Muscle layer of duodenum (tissue), 2 donors: ENCODE measurements around the gene ABCG8.

Experiments used
- H3K27ac ChIP-seq: one replicate; pipeline ENCODE4 v1.7.0; 2013; ENCODE audit warnings: mild to moderate bottlenecking, low read length
- H3K27me3 ChIP-seq: one replicate; pipeline ENCODE4 v1.7.0; 2013; ENCODE audit warnings: low read depth, mild to moderate bottlenecking, control low read depth, low read length
- H3K36me3 ChIP-seq, 2 donors: one replicate each; pipeline ENCODE4 v1.7.0; 2013; ENCODE audit warnings: low read length in 2 of 2, control low read depth in 1 of 2, mild to moderate bottlenecking in 1 of 2; ENCODE audit not compliant: insufficient read depth in 2 of 2, control insufficient read depth in 1 of 2
- H3K4me1 ChIP-seq, 2 donors: one replicate each; pipeline ENCODE4 v1.7.0; 2013; ENCODE audit warnings: low read length in 2 of 2, mild to moderate bottlenecking in 2 of 2, control low read depth in 1 of 2, moderate library complexity in 1 of 2; ENCODE audit not compliant: insufficient read depth in 2 of 2, control insufficient read depth in 1 of 2
- H3K4me3 ChIP-seq, 2 donors: one replicate each; pipeline ENCODE4 v1.7.0; 2013; ENCODE audit warnings: low read length in 2 of 2, low read depth in 1 of 2, mild to moderate bottlenecking in 1 of 2
- H3K9me3 ChIP-seq, 2 donors: one replicate each; pipeline ENCODE4 v1.7.0; 2013; ENCODE audit warnings: low read length in 2 of 2, control low read depth in 1 of 2, mild to moderate bottlenecking in 1 of 2; ENCODE audit not compliant: control insufficient read depth in 1 of 2
- donor health status: healthy.

ABCG8 gene

DNA sequence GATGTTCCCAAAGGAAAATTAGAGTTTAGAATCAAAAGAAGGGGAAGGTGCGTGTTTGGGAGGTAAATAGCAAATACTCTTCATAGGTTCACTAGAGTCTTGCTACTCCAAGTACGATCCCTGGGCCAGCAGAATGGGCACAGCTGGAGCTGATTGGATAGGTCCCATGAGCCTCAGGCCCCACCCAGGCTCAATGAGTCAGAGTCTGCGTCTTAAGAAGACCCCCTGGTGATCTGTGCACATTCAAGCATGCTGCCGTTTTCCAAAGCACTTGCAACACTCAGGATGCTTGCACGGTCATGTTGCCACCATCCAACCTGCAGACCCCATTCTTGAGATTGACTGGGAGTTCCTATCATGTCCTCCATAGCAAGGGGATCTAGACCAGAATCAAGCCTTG is 40.5 kb downstream of the ABCG8 start:
- H3K27ac ChIP-seq: no peak overlapping the region
- H3K9me3 ChIP-seq: no peaks in the 10 kb centered on the region
- no peak overlapping the region for H3K4me3 ChIP-seq
- peaks cover 0 to 6% of the 10 kb centered on the region in 2 donors for H3K4me1 ChIP-seq
- H3K27me3 ChIP-seq: no peaks in the 10 kb centered on the region
- no peaks in the 10 kb centered on the region for H3K36me3 ChIP-seq

GRCh38 chr2:43880471-43880870 is 41.7 kb downstream of the ABCG8 start:
- Histone ChIP-seq H3K27me3 (no peaks in the 10 kb centered on the region), H3K4me1 (peaks cover 0 to 6% of the 10 kb centered on the region in 2 donors), H3K27ac (no peak overlapping the region), H3K36me3 (peaks cover 0 to 4% of the 10 kb centered on the region in 2 donors), H3K4me3 (no peak overlapping the region), H3K9me3 (no peaks in the 10 kb centered on the region)

- Histone ChIP-seq H3K27me3 (no peaks in the 10 kb centered on the region), H3K36me3 (peaks cover 0 to 9% of the 10 kb centered on the region in 2 donors), H3K4me1 (peaks cover 0 to 6% of the 10 kb centered on the region in 2 donors), H3K4me3 (no peak overlapping the region), H3K9me3 (no peaks in the 10 kb centered on the region), H3K27ac (no peak overlapping the region)
Observed at GRCh38 chr2:43880952-43881351, 42.2 kb downstream of the ABCG8 start.

- Histone ChIP-seq H3K4me3 (no peak overlapping the region), H3K27ac (no peak overlapping the region), H3K9me3 (no peaks in the 10 kb centered on the region), H3K4me1 (peaks cover 0 to 6% of the 10 kb centered on the region in 2 donors), H3K27me3 (no peaks in the 10 kb centered on the region), H3K36me3 (peaks cover 0 to 17% of the 10 kb centered on the region in 2 donors)
Observed at GRCh38 chr2:43882312-43882711, 43.5 kb downstream of the ABCG8 start.

GRCh38 chr2:43884689-43885088 is 45.9 kb downstream of the ABCG8 start:
- Histone ChIP-seq H3K36me3 (peaks cover 18 to 40% of the 10 kb centered on the region in 2 donors), H3K27me3 (no peaks in the 10 kb centered on the region), H3K9me3 (no peaks in the 10 kb centered on the region), H3K4me3 (no peak overlapping the region), H3K27ac (no peak overlapping the region), H3K4me1 (no peaks in the 10 kb centered on the region)

DNA sequence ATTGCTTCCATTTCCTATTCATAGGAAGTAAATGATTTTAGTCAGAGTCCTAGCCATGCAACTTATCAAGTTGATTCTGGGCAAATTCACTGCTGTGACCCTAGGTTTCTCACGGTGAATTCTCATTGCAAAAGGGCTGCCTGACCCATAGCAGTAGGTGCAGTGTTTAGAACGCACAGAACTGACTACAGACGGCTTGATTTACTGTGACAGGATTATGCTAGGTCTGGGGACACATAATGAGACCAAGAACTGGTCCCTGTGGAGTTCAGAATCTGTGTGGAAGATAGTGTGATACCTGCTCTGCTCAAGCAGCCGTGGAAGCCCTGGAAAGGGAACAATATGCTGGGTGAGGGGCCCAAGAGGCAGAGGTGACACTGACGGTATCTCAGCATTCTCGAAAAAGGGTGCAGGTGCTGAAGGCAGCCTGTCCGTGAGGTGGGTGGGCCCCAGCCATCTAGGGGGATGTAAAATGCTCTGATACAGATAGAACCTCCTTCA is 46.4 kb downstream of the ABCG8 start:
- Histone ChIP-seq H3K4me1 (no peaks in the 10 kb centered on the region), H3K27me3 (no peaks in the 10 kb centered on the region), H3K36me3 (peaks cover 21 to 45% of the 10 kb centered on the region in 2 donors), H3K9me3 (no peaks in the 10 kb centered on the region), H3K27ac (no peak overlapping the region), H3K4me3 (no peak overlapping the region)

- peaks cover 37 to 59% of the 10 kb centered on the region in 2 donors for H3K36me3 ChIP-seq
- no peak overlapping the region for H3K4me3 ChIP-seq
- no peaks in the 10 kb centered on the region for H3K27me3 ChIP-seq
Observed at GRCh38 chr2:43887176-43887575, 48.4 kb downstream of the ABCG8 start.

DNA sequence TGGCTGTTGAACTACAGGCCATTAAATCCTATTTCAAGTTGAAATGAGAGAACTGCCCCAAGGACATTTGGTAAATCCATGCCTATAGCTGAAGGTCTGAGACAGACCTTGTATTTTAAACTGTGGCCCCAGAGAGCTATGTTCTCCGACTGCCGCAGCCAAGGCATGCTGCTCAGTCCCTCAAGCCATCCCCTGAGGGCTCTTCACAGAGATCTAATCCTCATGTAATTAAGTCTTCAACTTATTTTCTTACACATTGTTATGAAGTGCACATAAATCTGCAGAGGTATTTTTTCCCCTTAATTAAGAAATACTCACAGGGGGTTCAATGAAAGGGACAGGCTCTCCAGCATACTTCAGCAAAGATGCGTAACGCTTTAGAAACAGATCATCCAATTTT is 50.6 kb downstream of the ABCG8 start:
- peaks cover 51 to 79% of the 10 kb centered on the region in 2 donors for H3K36me3 ChIP-seq

More at GRCh38 chr2:43887176-43887575, 48.4 kb downstream of the ABCG8 start:
- no peaks in the 10 kb centered on the region for H3K4me1 ChIP-seq
- no peak overlapping the region for H3K27ac ChIP-seq
- H3K9me3 ChIP-seq: no peaks in the 10 kb centered on the region

GRCh38 chr2:43890855-43891254 is 52.1 kb downstream of the ABCG8 start:
- Histone ChIP-seq H3K27ac (no peak overlapping the region), H3K9me3 (no peaks in the 10 kb centered on the region), H3K4me3 (no peak overlapping the region), H3K27me3 (no peaks in the 10 kb centered on the region), H3K36me3 (peaks cover 61 to 80% of the 10 kb centered on the region in 2 donors), H3K4me1 (no peaks in the 10 kb centered on the region)

More for the DNA sequence above, 50.6 kb downstream of the ABCG8 start:
- Histone ChIP-seq H3K27ac (no peak overlapping the region), H3K4me1 (no peaks in the 10 kb centered on the region), H3K4me3 (no peak overlapping the region), H3K9me3 (no peaks in the 10 kb centered on the region), H3K27me3 (no peaks in the 10 kb centered on the region)

DNA sequence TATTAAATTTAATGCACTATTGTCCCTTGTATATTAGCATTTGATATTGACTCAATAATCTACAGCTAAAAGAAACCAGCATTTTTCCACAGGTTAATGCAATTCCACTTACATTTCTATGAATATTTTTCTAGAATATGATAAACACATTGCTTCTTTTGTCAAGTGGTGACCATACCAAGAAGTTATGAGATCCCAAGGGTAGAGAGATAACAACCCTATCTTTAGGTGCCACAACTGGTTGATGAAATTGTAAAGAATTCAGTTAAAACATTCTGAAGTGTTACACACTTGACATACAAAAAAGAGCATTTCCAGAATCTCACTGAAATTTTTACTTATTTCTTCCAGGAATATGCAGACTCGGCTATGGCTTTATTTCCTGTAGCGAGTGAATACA is 56.0 kb downstream of the ABCG8 start:
- H3K4me1 ChIP-seq: no peaks in the 10 kb centered on the region
- no peaks in the 10 kb centered on the region for H3K9me3 ChIP-seq
- no peaks in the 10 kb centered on the region for H3K27me3 ChIP-seq
- H3K27ac ChIP-seq: no peak overlapping the region
- no peak overlapping the region for H3K4me3 ChIP-seq
- H3K36me3 ChIP-seq: peaks cover 67 to 69% of the 10 kb centered on the region in 2 donors

- H3K27me3 ChIP-seq: no peaks in the 10 kb centered on the region
- H3K4me3 ChIP-seq: no peak overlapping the region
- H3K9me3 ChIP-seq: no peaks in the 10 kb centered on the region
- H3K27ac ChIP-seq: no peak overlapping the region
- no peaks in the 10 kb centered on the region for H3K4me1 ChIP-seq
- peaks cover 53 to 64% of the 10 kb centered on the region in 2 donors for H3K36me3 ChIP-seq
Observed at GRCh38 chr2:43896906-43897305, 58.1 kb downstream of the ABCG8 start.

GRCh38 chr2:43897492-43897891 is 58.7 kb downstream of the ABCG8 start:
- Histone ChIP-seq H3K36me3 (peaks cover 47 to 67% of the 10 kb centered on the region in 2 donors), H3K27ac (no peak overlapping the region), H3K4me1 (no peaks in the 10 kb centered on the region), H3K9me3 (no peaks in the 10 kb centered on the region), H3K4me3 (no peak overlapping the region), H3K27me3 (no peaks in the 10 kb centered on the region)
